Measurements from ENCODE around the gene FNDC3B. TPM values are rescaled to one million over a fixed set of nuclear protein-coding genes. Genes with fewer than 3 reads are reported as not detected.

FNDC3B gene
- total RNA-seq, 1 donor from 2014 or later, result 54.9 TPM

- H3K27ac ChIP-seq, result peak overlapping the region; percentile 16 to 83
- no peak for TF ChIP-seq CTCF (IDR thresholded peaks at IDR 0.05)
- peaks cover 0 to 37% of the 10 kb centered on the region in 2 donors for H3K4me1 ChIP-seq
- no peaks in the 10 kb centered on the region for H3K9me3 ChIP-seq
- intact Hi-C loops (cut with DNase I), result no loop called here
- no peak for DNase-seq (ENCODE audit: low spot score in 2 of 2)
- no peaks in the 10 kb centered on the region for H3K27me3 ChIP-seq
- no peak overlapping the region for H3K4me3 ChIP-seq
- H3K36me3 ChIP-seq, result peaks cover 0 to 5% of the 10 kb centered on the region in 2 donors
These were observed 84.9 kb downstream of the FNDC3B start for GRCh38 chr3:172124271-172124670.

- Histone ChIP-seq H3K27ac (peak overlapping the region; percentile 81 to 83), H3K4me3 (no peak overlapping the region), H3K9me3 (no peaks in the 10 kb centered on the region), H3K27me3 (no peaks in the 10 kb centered on the region), H3K36me3 (peaks cover 0 to 5% of the 10 kb centered on the region in 2 donors), H3K4me1 (peaks cover 0 to 41% of the 10 kb centered on the region in 2 donors)
- TF ChIP-seq CTCF (IDR thresholded peaks at IDR 0.05), result no peak
- intact Hi-C loops (cut with DNase I), result loop anchor here (5.0 kb wide), 3 partner anchors 77 to 207 kb away; no protein-coding TSS in a partner anchor
- DNase-seq (ENCODE audit: low spot score in 2 of 2), result no peak
These were observed 85.7 kb downstream of the FNDC3B start for GRCh38 chr3:172125053-172125452.

GRCh38 chr3:172125963-172126457 is 86.6 kb downstream of the FNDC3B start:
- intact Hi-C loops (cut with DNase I), result loop anchor here (1.0 to 5.0 kb wide), 5 partner anchors 27 to 206 kb away; no protein-coding TSS in a partner anchor
- no peak for TF ChIP-seq CTCF (IDR thresholded peaks at IDR 0.05)
- Histone ChIP-seq H3K27me3 (no peaks in the 10 kb centered on the region), H3K9me3 (no peaks in the 10 kb centered on the region), H3K4me1 (peaks cover 0 to 47% of the 10 kb centered on the region in 2 donors), H3K4me3 (no peak overlapping the region), H3K36me3 (peaks cover 0 to 5% of the 10 kb centered on the region in 2 donors), H3K27ac (peak overlapping the region; percentile 81 to 83)
- DNase-seq (ENCODE audit: low spot score in 2 of 2), result peak in 1 of 2 donors; percentile 90

GRCh38 chr3:172126741-172127140 is 87.4 kb downstream of the FNDC3B start:
- no peaks in the 10 kb centered on the region for H3K27me3 ChIP-seq
- no peak overlapping the region for H3K4me3 ChIP-seq
- H3K27ac ChIP-seq, result peak overlapping the region; percentile 81 to 83
- H3K36me3 ChIP-seq, result peaks cover 0 to 5% of the 10 kb centered on the region in 2 donors
- TF ChIP-seq CTCF (IDR thresholded peaks at IDR 0.05), result no peak
- no peak for DNase-seq (ENCODE audit: low spot score in 2 of 2)
- H3K4me1 ChIP-seq, result peaks cover 0 to 47% of the 10 kb centered on the region in 2 donors
- H3K9me3 ChIP-seq, result no peaks in the 10 kb centered on the region
- intact Hi-C loops (cut with DNase I), result loop anchor here (1.0 to 5.0 kb wide), 5 partner anchors 27 to 206 kb away; no protein-coding TSS in a partner anchor

- intact Hi-C loops (cut with DNase I), result loop anchor here (2.0 to 5.0 kb wide), 4 partner anchors 75 to 205 kb away; no protein-coding TSS in a partner anchor
These were observed 87.8 kb downstream of the FNDC3B start for GRCh38 chr3:172127141-172127540.

More at GRCh38 chr3:172127141-172127540, 87.8 kb downstream of the FNDC3B start:
- no peaks in the 10 kb centered on the region for H3K9me3 ChIP-seq
- H3K27me3 ChIP-seq, result no peaks in the 10 kb centered on the region
- peak overlapping the region; percentile 81 to 83 for H3K27ac ChIP-seq
- peaks cover 0 to 5% of the 10 kb centered on the region in 2 donors for H3K36me3 ChIP-seq
- H3K4me3 ChIP-seq, result no peak overlapping the region
- peaks cover 0 to 46% of the 10 kb centered on the region in 2 donors for H3K4me1 ChIP-seq
- DNase-seq (ENCODE audit: low spot score in 2 of 2), result no peak
- no peak for TF ChIP-seq CTCF (IDR thresholded peaks at IDR 0.05)

Measured in ascending aorta (tissue), 2 donors.